ENCODE results near the gene ADRA2B. TPM values are rescaled to one million over a fixed set of nuclear protein-coding genes. Genes with fewer than 3 reads are reported as not detected.

Gene ADRA2B
- total RNA-seq, 1 donor: under 0.01 TPM

GRCh38 chr2:96113951-96114350 is 2.4 kb downstream of the ADRA2B start:
- Histone ChIP-seq H3K4me1 (ENCODE audit: insufficient read depth, low read length) (no peaks in the 10 kb centered on the region), H3K27ac (ENCODE audit: low read depth, low read length) (no peak overlapping the region), H3K79me2 (ENCODE audit: insufficient read depth, low read length) (no peaks in the 10 kb centered on the region), H2AFZ (ENCODE audit: low read length) (no peak overlapping the region), H3K27me3 (ENCODE audit: insufficient read depth, low read length) (peaks cover 46% of the 10 kb centered on the region), H4K20me1 (ENCODE audit: insufficient read depth, low read length) (no peaks in the 10 kb centered on the region), H3K4me2 (ENCODE audit: insufficient read depth, low read length) (no peak overlapping the region), H3K9me3 (ENCODE audit: low read depth, low read length) (no peaks in the 10 kb centered on the region), H3K36me3 (ENCODE audit: insufficient read depth, low read length) (no peaks in the 10 kb centered on the region), H3K4me3 (ENCODE audit: insufficient read depth, low read length) (no peak overlapping the region)
- no peak for TF ChIP-seq CTCF (IDR thresholded peaks at IDR 0.05; ENCODE audit: extremely low read depth, low read depth, low read length)
- peak; percentile 80 for DNase-seq (ENCODE audit: insufficient read length, low spot score, missing footprints)

GRCh38 chr2:96113367-96113677 is 3.0 kb downstream of the ADRA2B start:
- Histone ChIP-seq H3K27me3 (ENCODE audit: insufficient read depth, low read length) (peaks cover 45% of the 10 kb centered on the region), H3K79me2 (ENCODE audit: insufficient read depth, low read length) (no peaks in the 10 kb centered on the region)
- no peak for TF ChIP-seq CTCF (IDR thresholded peaks at IDR 0.05; ENCODE audit: extremely low read depth, low read depth, low read length)

GRCh38 chr2:96112501-96113366 is 3.6 kb downstream of the ADRA2B start:
- Histone ChIP-seq H4K20me1 (ENCODE audit: insufficient read depth, low read length) (no peaks in the 10 kb centered on the region), H2AFZ (ENCODE audit: low read length) (no peak overlapping the region), H3K4me2 (ENCODE audit: insufficient read depth, low read length) (no peak overlapping the region), H3K9me3 (ENCODE audit: low read depth, low read length) (no peaks in the 10 kb centered on the region), H3K4me1 (ENCODE audit: insufficient read depth, low read length) (no peaks in the 10 kb centered on the region), H3K36me3 (ENCODE audit: insufficient read depth, low read length) (no peaks in the 10 kb centered on the region), H3K79me2 (ENCODE audit: insufficient read depth, low read length) (no peaks in the 10 kb centered on the region), H3K4me3 (ENCODE audit: insufficient read depth, low read length) (no peak overlapping the region), H3K27ac (ENCODE audit: low read depth, low read length) (no peak overlapping the region), H3K27me3 (ENCODE audit: insufficient read depth, low read length) (peaks cover 39% of the 10 kb centered on the region)
- TF ChIP-seq CTCF (IDR thresholded peaks at IDR 0.05; ENCODE audit: extremely low read depth, low read depth, low read length): no peak
- DNase-seq (ENCODE audit: insufficient read length, low spot score, missing footprints): peak; percentile 85

More at GRCh38 chr2:96113367-96113677, 3.0 kb downstream of the ADRA2B start:
- Histone ChIP-seq H3K9me3 (ENCODE audit: low read depth, low read length) (no peaks in the 10 kb centered on the region), H3K4me1 (ENCODE audit: insufficient read depth, low read length) (no peaks in the 10 kb centered on the region), H3K4me2 (ENCODE audit: insufficient read depth, low read length) (no peak overlapping the region), H3K4me3 (ENCODE audit: insufficient read depth, low read length) (no peak overlapping the region), H2AFZ (ENCODE audit: low read length) (no peak overlapping the region), H4K20me1 (ENCODE audit: insufficient read depth, low read length) (no peaks in the 10 kb centered on the region), H3K36me3 (ENCODE audit: insufficient read depth, low read length) (no peaks in the 10 kb centered on the region), H3K27ac (ENCODE audit: low read depth, low read length) (no peak overlapping the region)
- no peak for DNase-seq (ENCODE audit: insufficient read length, low spot score, missing footprints)

GRCh38 chr2:96111823-96112500 is 4.4 kb downstream of the ADRA2B start:
- peaks cover 32% of the 10 kb centered on the region for H3K27me3 ChIP-seq (ENCODE audit: insufficient read depth, low read length)
- DNase-seq (ENCODE audit: insufficient read length, low spot score, missing footprints): peak; percentile 81
- no peak overlapping the region for H2AFZ ChIP-seq (ENCODE audit: low read length)
- H3K9me3 ChIP-seq (ENCODE audit: low read depth, low read length): no peaks in the 10 kb centered on the region
- H3K4me1 ChIP-seq (ENCODE audit: insufficient read depth, low read length): no peaks in the 10 kb centered on the region
- TF ChIP-seq CTCF (IDR thresholded peaks at IDR 0.05; ENCODE audit: extremely low read depth, low read depth, low read length): no peak
- H3K36me3 ChIP-seq (ENCODE audit: insufficient read depth, low read length): no peaks in the 10 kb centered on the region
- H3K27ac ChIP-seq (ENCODE audit: low read depth, low read length): no peak overlapping the region
- H4K20me1 ChIP-seq (ENCODE audit: insufficient read depth, low read length): no peaks in the 10 kb centered on the region
- no peak overlapping the region for H3K4me2 ChIP-seq (ENCODE audit: insufficient read depth, low read length)
- no peaks in the 10 kb centered on the region for H3K79me2 ChIP-seq (ENCODE audit: insufficient read depth, low read length)
- no peak overlapping the region for H3K4me3 ChIP-seq (ENCODE audit: insufficient read depth, low read length)

Data from osteoblast (primary cell).